ENCODE measurements around the gene AQR. TPM values are rescaled to one million over a fixed set of nuclear protein-coding genes. Genes with fewer than 3 reads are reported as not detected.

The AQR gene
- total RNA-seq, 1 donor from 2014 or later: 21.9 TPM

- H3K4me3 ChIP-seq: no peak overlapping the region
- TF ChIP-seq POLR2AphosphoS5 (IDR thresholded peaks at IDR 0.05; ENCODE audit: insufficient read depth in 1 of 2, low read depth in 1 of 2) (no peak), CTCF (IDR thresholded peaks at IDR 0.05) (no peak), POLR2A (IDR thresholded peaks at IDR 0.05) (no peak)
- no peak overlapping the region for H3K27ac ChIP-seq
- H3K36me3 ChIP-seq: peaks cover 0 to 70% of the 10 kb centered on the region in 2 donors
- DNase-seq (ENCODE audit: extremely low spot score in 2 of 2): no peak
- no peaks in the 10 kb centered on the region for H3K27me3 ChIP-seq
- intact Hi-C loops (cut with DNase I): no loop called here
- no peaks in the 10 kb centered on the region for H3K4me1 ChIP-seq
- no peaks in the 10 kb centered on the region for H3K9me3 ChIP-seq
Measured at GRCh38 chr15:34914317-34914716, 55.2 kb downstream of the AQR start.

DNA sequence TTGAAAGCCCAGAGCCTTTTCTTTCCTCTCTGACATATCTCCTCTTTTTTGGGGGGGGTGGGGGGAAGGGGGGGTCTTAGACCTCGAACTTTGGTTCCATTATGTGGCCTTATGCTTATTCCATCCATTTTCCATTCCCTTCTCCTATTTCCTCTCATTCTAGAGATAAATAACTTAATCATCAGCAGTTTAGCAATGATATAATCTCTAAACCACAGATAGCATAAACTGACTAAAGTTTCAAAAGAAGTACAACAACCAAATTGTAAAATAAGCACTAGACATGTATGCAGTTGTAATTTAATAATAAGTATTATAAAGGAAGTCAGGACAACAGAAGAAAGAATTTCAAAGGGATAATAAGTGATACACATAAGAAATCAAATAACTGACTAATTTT, 64.5 kb downstream of the AQR start:
- Histone ChIP-seq H3K4me3 (no peak overlapping the region), H3K9me3 (no peaks in the 10 kb centered on the region), H3K27me3 (no peaks in the 10 kb centered on the region), H3K27ac (no peak overlapping the region), H3K36me3 (peaks cover 0 to 54% of the 10 kb centered on the region in 2 donors), H3K4me1 (no peaks in the 10 kb centered on the region)
- intact Hi-C loops (cut with DNase I): no loop called here
- TF ChIP-seq CTCF (IDR thresholded peaks at IDR 0.05) (no peak), POLR2A (IDR thresholded peaks at IDR 0.05) (no peak), POLR2AphosphoS5 (IDR thresholded peaks at IDR 0.05; ENCODE audit: insufficient read depth in 1 of 2, low read depth in 1 of 2) (no peak)
- no peak for DNase-seq (ENCODE audit: extremely low spot score in 2 of 2)

GRCh38 chr15:34904527-34904926, 65.0 kb downstream of the AQR start:
- no peaks in the 10 kb centered on the region for H3K4me1 ChIP-seq
- intact Hi-C loops (cut with DNase I): no loop called here
- no peaks in the 10 kb centered on the region for H3K9me3 ChIP-seq
- no peak overlapping the region for H3K4me3 ChIP-seq
- no peak overlapping the region for H3K27ac ChIP-seq
- no peak for DNase-seq (ENCODE audit: extremely low spot score in 2 of 2)
- H3K27me3 ChIP-seq: no peaks in the 10 kb centered on the region
- TF ChIP-seq POLR2A (IDR thresholded peaks at IDR 0.05): no peak
- TF ChIP-seq CTCF (IDR thresholded peaks at IDR 0.05): no peak
- TF ChIP-seq POLR2AphosphoS5 (IDR thresholded peaks at IDR 0.05; ENCODE audit: insufficient read depth in 1 of 2, low read depth in 1 of 2): no peak
- H3K36me3 ChIP-seq: peaks cover 0 to 51% of the 10 kb centered on the region in 2 donors

GRCh38 chr15:34900748-34901147, 68.8 kb downstream of the AQR start:
- H3K27me3 ChIP-seq: no peaks in the 10 kb centered on the region
- no peak for DNase-seq (ENCODE audit: extremely low spot score in 2 of 2)
- intact Hi-C loops (cut with DNase I): no loop called here
- TF ChIP-seq POLR2AphosphoS5 (IDR thresholded peaks at IDR 0.05; ENCODE audit: insufficient read depth in 1 of 2, low read depth in 1 of 2): no peak
- no peak for TF ChIP-seq POLR2A (IDR thresholded peaks at IDR 0.05)
- no peak for TF ChIP-seq CTCF (IDR thresholded peaks at IDR 0.05)
- H3K36me3 ChIP-seq: peaks cover 0 to 44% of the 10 kb centered on the region in 2 donors
- H3K9me3 ChIP-seq: no peaks in the 10 kb centered on the region
- no peak overlapping the region for H3K27ac ChIP-seq
- no peak overlapping the region for H3K4me3 ChIP-seq
- H3K4me1 ChIP-seq: no peaks in the 10 kb centered on the region

GRCh38 chr15:34896183-34896582, 73.4 kb downstream of the AQR start:
- peaks cover 0 to 61% of the 10 kb centered on the region in 2 donors for H3K36me3 ChIP-seq
- H3K9me3 ChIP-seq: no peaks in the 10 kb centered on the region
- TF ChIP-seq CTCF (IDR thresholded peaks at IDR 0.05) (no peak), POLR2AphosphoS5 (IDR thresholded peaks at IDR 0.05; ENCODE audit: insufficient read depth in 1 of 2, low read depth in 1 of 2) (no peak), POLR2A (IDR thresholded peaks at IDR 0.05) (no peak)
- no peaks in the 10 kb centered on the region for H3K27me3 ChIP-seq
- intact Hi-C loops (cut with DNase I): no loop called here
- H3K4me3 ChIP-seq: no peak overlapping the region
- H3K4me1 ChIP-seq: no peaks in the 10 kb centered on the region
- DNase-seq (ENCODE audit: extremely low spot score in 2 of 2): no peak
- H3K27ac ChIP-seq: no peak overlapping the region
